GM18499 (cell line): ENCODE data around the gene CEACAM1.
"Not testable (repeated sequence)": the region's sequence is repeated elsewhere in the genome, so short reads cannot be mapped to it uniquely, and the experiment has no call there.

Source experiments
- ATAC-seq: cut with Tn5 transposase; IDR thresholded peaks from one replicate; pipeline ENCODE4 v1.9.1; 2021; ENCODE audit warnings: moderate number of reproducible peaks; ENCODE audit not compliant: insufficient read depth, unreplicated experiment

Gene CEACAM1

DNA sequence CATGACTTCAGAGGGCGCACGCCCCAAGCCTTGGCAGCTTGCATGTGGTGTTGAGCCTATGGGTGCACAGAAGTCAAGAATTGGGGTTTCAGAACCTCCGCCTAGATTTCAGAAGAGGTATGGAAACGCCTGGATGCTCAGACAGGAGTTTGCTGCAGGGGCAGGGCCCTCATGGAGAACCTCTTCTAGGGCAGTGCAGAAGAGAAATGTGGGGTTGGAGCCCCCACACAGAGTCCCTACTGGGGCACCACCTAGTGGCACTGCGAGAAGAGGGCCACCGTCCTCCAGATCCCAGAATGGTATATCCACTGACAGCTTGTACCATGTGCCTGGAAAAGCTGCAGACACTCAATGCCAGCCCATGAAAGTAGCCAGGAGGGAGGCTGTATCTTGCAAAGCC lies 22.2 kb upstream of the CEACAM1 start:
- not testable (repeated sequence) for ATAC-seq

DNA sequence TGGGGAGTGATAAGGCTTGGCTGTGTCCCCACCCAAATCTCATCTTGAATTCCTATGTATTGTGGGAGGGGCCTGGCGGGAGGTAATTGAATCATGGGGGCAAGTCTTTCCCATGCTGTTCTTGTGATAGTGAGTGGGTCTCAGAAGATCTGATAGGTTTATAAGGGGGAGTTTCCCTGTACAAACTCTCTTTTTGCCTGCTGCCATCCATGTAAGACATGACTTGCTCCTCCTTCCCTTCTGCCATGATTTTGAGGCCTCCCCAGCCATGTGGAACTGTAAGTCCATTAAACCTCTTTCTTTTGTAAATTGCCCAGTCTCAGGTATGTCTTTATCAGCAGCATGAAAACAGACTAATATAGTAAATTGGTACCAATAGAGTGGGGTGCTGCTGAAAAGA lies 20.8 kb upstream of the CEACAM1 start:
- ATAC-seq = not testable (repeated sequence)

DNA sequence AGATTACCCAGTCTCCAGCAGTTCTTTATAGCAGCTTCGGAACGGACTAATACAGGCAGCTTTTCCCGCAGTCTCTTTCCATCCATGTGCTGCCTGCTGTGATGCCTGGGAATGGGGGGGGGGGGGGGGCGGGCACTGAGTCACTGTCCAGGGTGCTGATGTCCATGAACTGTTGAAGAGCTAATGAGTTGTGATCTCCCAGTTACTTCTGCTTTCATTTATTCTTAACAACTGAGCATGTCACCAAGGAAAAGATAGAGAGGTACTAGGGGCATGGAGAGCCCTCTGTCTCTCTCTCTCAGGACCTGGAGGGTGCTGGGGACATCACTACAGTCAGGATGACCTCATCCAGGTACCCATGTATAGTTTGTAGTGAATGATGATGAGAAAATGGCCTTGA lies 20.3 kb upstream of the CEACAM1 start:
- no peak for ATAC-seq

DNA sequence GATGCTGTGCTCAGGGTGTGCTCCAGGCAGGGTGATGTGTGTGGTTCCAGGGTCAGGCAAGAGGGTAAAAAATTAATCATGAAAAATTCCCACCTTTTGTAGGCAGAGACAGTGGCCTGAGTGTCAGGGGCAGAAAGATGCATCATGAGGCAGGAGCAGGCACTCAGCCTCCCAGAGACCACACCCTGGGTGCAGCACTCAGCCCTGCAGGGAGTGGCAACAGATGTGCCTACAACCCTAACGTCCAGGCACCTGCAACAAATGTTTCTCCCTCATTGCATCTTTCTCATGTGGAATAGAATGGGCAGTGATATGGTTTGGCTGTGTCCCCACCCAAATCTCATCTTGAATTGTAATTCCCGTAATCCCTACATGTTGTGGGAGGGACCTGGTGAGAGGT lies 19.6 kb upstream of the CEACAM1 start:
- ATAC-seq = no peak

DNA sequence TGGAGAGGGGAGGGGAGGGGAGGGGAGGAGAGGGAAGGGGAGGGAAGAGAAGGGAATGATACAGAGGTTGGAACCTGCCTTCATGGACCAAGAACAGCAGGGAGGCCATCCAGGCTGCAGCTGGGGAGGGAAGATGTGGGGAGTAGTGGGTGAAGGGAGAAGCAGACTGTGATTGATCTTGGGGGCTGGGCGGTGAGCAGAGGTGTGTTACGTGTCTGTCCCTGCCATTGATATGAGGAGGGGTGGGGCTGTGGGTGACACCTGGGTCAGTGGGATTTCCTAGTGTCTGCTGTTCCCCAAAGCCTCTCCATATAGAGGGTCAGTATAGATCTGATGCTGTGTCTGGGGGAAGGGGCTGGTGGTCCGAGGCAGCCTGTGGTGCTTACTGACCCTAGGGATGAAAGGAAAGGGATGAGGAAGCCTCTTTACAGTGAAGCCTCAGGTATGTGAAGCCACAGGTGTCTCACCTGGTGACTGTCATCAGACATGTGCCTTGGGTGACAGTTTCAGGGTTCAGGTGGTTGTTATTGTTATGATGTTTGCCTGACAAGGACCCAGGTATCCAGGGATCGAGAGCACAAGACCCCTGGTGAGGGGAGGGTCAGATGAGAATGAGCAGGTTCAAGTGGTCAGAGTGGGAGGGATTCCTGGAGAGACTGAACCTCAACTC lies 18.7 kb upstream of the CEACAM1 start:
- ATAC-seq = no peak

DNA sequence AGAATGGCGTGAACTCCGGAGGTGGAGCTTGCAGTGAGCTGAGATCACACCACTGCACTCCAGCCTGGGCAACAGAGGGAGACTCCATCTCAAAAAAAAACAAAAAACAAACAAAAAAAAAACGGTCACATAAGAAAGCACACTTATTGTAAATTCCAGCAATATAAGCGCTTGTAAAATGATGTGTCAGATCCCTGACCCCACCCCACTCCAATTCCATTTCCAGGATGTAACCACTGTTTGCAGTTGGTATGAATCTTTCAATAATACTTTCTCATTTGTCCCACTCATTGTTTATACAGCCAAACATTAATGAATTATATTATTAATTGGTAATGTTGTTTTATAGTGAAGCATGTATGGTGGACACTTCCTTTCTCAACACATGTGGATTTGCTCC lies 15.9 kb upstream of the CEACAM1 start:
- ATAC-seq = no peak

DNA sequence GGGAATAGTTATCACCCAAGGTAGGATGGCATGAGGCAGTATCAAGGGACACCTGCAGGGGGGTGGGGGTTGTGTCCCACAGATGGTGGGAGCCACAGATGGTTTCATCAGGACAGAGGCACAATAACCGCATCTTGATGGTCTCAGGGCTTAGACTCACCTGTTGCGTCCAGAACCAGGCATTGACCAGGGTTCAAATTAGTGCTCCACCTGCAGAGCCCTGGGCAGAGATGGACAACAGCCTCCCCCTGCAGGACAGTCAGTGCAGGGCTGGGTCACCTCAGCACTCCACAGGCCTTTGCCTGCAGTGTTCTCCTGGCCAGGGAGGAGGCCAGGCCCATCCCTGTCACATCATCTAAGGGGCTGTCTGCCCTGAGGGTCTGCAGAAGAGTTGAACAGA lies 14.5 kb upstream of the CEACAM1 start:
- ATAC-seq = no peak

DNA sequence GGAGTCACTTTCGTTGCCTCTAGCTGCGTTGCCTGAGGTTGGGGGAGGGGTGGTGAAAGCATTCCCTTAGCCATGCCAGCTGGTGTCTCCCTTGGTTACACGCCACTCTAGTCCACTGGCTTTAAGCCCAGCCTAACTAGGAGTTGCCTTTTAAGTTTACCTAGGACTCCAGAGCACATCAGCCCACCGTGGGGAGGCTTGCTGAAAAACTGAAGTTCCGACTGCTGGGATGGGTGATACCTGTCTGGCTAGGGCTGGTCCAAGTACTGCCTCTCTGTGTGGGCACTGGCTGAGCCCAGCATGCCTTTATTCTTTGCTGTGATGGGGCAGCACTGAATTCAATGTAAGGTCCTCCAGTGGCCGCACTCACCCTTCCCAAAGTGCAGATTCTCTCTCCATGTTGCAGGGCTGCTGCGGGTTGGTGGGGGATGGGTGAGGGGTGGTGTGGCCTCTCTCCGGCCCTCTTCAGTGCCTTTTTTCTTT lies 11.8 kb upstream of the CEACAM1 start:
- ATAC-seq = no peak

DNA sequence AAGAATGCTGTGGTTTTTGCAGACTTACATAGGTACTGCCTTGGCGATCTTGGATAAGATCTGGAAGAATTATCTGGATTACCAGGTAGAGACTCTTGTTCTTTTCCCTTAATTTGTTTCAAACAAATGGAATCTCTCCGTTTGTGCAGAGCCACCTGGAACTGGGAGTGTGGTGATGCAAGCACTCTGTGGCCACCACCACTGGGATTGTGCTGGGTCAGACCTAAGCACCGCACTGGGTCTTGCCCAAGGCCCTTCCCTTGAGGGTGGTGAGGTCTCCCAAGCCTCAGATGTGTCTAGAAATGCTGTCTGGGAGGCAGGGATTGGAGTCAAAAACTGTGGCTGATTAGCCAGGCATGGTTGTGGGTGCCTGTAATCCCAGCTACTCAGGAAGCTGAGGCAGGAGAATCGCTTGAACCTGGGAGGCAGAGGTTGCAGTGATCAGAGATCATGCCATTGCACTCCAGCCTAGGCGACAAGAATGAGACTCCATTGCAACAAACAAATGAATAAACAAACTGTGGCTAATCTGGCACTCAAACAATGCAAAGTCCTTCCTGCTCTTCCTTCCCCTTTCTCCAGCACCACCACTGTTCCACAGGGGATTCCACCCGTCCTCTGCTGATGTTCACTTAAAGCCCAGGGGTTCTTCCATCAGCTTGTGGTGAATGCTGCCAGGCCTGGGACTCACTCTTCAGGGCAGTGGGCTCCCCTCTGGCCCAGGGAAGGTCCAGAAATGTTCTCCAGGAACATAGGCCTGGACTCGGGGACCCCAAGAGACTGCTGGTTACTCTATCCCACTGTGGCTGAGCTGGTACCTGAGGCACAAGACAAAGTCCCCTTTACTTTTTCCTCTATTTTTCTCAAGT lies 10.8 kb upstream of the CEACAM1 start:
- ATAC-seq = no peak

DNA sequence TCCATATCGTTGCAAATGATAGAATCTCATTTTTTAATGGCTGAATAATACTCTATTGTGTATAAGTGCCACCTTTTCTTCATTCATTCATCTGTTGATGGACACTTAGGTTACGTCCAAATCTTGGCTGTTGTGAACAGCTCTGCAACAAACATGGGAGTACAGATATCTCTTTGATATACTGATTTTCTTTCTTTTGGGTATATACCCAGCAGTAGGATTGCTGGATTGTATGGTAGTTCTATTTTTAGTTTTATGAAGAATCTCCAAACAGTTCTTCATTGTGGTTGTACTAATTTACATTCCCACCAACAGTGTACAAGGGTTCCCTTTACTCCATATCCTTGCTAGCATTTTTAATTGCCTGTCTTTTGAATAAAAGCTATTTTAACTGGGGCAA lies 7.0 kb upstream of the CEACAM1 start:
- ATAC-seq = not testable (repeated sequence)

DNA sequence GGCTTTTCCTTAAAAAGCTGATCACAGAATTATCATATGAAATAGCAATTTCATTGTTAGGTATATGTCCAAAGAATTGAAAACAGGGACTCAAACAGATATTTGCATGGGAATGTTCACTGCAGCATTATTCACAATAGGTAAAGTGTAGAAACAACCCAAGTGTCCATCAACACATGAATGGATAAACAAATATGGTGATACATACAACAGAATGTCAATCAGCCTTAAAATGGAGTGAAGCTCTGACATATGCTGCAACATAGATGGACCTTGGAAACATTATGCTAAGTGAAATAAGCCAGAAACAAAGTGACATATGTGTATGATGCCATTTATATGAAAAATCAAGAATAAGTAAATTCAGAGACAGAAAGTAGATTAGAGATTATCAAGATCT lies 6.1 kb upstream of the CEACAM1 start:
- ATAC-seq = no peak

DNA sequence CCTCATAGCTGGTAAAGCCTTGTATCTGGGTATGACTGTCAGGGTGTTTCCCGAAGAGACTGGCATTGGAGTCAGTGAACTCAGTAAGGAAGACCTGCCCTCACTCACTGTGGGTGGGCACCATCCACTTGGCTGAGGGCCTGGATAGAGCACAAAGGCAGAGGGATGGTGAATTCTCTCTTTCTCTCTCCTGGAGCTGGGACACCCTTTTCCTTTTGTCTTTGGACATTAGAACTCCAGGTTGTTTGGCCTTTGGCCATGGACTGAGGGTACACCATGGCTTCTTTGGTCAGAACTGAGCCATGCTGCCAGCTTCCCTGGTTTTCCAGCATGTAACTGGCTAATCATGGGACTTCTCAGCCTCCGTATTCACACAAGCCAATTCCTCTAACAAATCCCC lies 4.6 kb upstream of the CEACAM1 start:
- no peak for ATAC-seq

DNA sequence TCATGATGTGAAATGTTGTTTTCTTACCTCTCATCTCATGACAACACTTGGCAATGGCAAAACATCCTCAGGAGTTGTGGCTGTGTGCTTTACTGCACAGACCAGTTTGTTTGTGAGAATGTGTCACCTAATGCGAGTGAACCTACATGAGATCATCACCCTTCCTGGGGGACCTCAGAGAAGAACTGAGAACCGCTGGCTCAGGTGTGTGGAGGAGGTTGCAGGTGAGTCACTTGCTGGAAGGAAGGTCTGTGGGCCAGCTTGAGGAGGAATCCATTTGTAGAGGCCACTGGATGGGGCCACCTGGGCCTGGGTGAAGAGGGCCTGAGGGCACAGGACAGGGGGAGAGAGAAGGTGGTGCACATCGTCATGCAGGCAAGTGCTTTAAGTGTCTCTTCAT lies 3.0 kb upstream of the CEACAM1 start:
- no peak for ATAC-seq

DNA sequence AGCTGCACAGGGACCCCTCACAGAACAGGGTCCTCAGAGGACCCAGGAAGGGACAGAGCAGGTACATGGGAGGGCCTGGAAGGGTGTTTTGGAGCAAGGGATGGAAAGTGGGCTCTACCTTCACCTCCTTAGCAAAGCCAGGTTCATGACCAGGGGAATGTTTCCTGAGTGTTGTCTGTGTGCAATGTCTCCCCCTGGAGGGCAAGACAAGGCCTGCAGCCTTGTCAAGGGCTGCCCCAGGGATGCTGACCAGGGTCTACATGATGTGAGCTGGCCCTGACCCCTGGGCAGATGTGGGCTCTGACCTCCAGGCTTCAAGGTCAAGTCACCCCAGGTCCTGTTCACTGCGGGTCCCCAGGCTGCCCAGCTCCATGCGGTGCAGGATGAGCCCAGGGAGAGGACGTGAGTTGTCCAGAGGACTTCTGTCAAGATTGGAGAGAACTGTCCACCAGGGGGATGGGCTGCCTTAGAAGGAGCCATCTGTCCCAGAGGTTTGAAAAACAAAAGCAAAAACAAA lies 1.0 kb upstream of the CEACAM1 start:
- ATAC-seq = no peak

DNA sequence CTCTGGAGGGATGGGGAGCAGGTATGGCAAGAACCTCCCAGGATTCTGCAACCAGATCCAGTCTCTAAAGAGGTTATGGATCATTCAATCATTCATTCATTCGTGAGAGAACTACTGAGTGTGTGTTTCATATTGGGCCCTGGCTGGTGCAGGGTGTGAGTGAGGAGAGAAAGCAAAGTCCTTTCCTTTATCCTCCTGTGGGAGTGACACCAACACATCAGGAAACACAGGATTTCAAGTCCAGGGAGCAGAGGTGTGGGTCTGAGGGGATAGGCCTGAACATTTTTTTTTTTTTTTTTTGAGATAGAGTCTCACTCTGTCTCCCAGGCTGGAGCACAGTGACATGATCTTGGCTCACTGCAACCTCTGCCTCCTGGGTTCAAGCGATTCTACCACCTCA lies 3.3 kb downstream of the CEACAM1 start:
- no peak for ATAC-seq

DNA sequence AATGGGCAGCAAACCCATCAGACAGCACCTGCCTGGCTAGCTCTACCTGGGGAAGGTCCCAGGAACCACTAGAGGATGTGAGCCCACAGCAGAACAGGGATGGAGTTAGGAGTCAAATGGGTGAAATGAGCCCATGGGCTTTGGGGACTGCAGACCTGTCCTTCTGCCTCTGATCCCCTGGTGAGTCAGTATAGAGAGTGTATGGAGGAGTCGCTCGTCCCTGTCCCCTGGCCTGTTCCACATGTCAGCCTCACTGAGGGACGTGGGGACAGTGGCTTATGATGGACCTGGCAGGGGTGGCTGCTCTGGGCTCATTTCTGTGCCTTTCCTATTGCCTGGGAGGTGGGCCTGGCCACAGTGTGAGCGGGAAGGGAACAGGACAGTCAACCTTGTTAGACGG lies 4.0 kb downstream of the CEACAM1 start:
- ATAC-seq = no peak

DNA sequence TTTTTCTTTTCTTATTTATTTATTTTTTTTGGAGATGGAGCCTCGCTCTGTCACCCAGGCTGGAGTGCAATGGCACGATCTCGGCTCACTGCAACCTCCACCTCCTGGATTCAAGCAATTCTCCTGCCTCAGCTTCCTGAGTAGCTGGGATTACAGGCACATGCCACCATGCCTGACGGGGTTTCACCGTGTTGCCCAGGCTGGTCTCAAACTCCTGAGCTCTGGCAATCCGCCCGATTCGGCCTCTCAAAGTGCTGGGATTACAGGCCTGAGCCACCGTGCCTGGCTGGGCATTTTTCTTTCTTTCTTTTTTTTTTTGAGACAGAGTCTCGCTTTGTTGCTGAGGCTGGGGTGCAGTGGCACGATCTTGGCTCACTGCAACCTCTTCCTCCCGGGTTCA lies 6.0 kb downstream of the CEACAM1 start:
- not testable (repeated sequence) for ATAC-seq

DNA sequence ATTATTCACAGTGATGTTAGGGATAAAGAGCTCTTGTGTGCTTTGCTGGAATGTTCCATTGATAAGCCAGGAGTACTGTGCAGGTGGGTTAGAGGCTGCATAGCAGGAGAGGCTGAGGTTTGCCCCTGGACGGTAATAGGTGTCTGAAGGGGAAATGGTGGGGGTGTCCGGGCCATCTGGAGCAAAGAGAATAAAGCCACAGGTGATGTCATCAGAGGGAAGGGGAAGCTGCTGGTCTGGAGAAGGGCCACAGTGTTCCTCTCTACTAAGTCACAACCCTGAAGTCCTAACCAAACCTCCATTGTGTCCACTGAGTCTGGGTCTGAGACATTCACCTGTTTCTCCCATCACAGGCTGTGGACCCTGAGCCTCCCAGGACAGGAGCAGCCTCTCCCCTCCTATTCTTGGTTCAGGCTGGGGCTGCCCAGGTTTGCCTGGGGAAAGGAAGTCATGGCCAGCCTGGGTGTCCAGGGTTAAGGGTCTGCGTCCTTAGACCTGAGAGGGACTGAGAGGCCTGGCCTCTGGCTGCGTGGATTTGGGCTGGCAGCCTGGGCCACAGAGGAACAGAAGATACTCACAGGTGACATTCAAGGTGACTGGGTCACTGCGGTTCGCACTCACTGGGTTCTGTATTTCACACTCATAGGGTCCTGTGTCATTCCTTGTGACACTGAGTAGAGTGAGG lies 6.8 kb downstream of the CEACAM1 start:
- ATAC-seq = no peak

DNA sequence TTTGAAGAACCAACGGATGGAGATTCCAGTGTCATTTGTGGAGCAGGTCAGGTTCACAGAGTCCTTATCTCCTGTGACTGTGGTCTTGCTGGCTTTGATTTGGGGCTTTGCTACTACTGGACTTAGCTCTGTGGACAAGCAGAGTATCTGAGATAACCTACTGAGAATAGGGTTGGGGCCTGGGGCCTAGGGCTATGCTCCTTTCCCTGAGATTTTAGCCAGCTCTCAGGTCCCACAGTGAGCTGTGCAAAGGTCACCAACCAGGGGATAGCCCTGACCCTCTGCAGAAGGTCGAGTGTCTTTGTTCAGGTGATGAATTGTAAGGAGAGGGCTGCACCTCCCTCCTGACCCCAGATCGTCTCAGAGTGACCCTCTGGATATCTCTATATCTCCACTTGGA lies 9.2 kb downstream of the CEACAM1 start:
- ATAC-seq = no peak

DNA sequence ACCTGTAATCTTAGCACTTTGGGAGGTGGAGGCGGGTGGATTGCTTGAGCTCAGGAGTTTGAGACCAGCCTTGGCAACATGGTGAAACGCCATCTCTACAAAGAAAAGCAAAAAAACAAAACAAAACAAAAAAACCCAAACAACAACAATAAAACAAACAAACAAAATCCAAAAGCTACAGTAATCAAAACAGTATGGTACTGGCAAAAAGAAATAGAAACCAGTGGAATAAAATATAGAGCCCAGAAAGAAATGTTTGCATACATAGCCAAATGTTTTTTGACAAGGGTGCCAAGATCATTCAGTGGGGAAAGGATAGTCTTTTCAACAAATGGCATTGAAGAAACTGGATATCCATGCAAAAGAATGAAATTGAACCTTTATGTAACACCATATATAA lies 11.5 kb downstream of the CEACAM1 start:
- ATAC-seq = no peak

DNA sequence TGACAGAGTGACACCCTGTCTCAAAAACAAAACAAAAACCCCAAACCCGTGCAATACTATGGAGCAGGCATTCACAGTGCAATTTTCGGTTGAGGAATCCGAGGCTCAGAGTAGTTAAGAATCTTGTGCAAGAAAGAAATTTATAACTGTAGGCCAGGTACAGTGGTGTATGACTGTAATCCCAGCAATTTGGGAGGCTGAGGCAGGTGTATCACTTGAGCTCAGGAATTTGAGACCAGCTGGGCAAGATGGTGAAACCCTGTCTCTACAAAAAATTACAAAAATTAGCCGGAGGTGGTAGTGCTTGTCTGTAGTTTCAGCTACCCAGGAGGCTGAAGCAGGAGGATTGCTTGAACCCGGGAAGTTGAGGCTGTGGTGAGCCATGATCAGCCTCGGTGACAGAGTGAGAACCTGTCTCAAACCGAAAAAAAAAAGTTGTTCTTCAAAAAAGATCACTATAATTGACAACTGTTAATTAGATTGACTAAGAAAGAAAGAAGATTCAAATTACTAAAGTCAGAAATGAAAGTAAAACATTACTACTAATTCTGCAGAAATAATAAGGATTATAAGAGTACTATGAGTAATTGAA lies 12.9 kb downstream of the CEACAM1 start:
- ATAC-seq = no peak
